IPS-18a (cell line): Measurements from ENCODE around the gene SNORC.

ENCODE experiments used
- H3K27ac ChIP-seq: one replicate; pipeline ENCODE4 v1.5.1; 2013; ENCODE audit warnings: low read length
- H3K27me3 ChIP-seq: one replicate; pipeline ENCODE4 v1.6.1; 2013; ENCODE audit warnings: mild to moderate bottlenecking, low read length; ENCODE audit not compliant: control insufficient read depth, insufficient read depth
- H3K36me3 ChIP-seq: one replicate; pipeline ENCODE4 v1.6.1; 2013; ENCODE audit warnings: low read depth, low read length; ENCODE audit not compliant: control insufficient read depth
- H3K4me1 ChIP-seq: one replicate; pipeline ENCODE4 v1.6.1; 2013; ENCODE audit warnings: low read depth, low read length; ENCODE audit not compliant: control insufficient read depth
- H3K4me3 ChIP-seq: one replicate; pipeline ENCODE4 v1.5.1; 2013; ENCODE audit warnings: low read length
- H3K9ac ChIP-seq: one replicate; pipeline ENCODE4 v1.6.1; 2013; ENCODE audit warnings: mild to moderate bottlenecking, low read length, moderate library complexity
- H3K9me3 ChIP-seq: one replicate; pipeline ENCODE4 v1.6.1; 2013; ENCODE audit warnings: low read depth, low read length; ENCODE audit not compliant: control insufficient read depth

SNORC gene

GRCh38 chr2:232891621-232892071, 21.6 kb downstream of the SNORC start:
- H3K27ac ChIP-seq: no peak overlapping the region
- no peaks in the 10 kb centered on the region for H3K9me3 ChIP-seq
- H3K36me3 ChIP-seq: no peaks in the 10 kb centered on the region
- peaks cover 5% of the 10 kb centered on the region for H3K4me1 ChIP-seq
- no peaks in the 10 kb centered on the region for H3K27me3 ChIP-seq
- no peak overlapping the region for H3K9ac ChIP-seq
- no peak overlapping the region for H3K4me3 ChIP-seq

GRCh38 chr2:232892221-232892620, 22.2 kb downstream of the SNORC start:
- Histone ChIP-seq H3K4me1 (peaks cover 5% of the 10 kb centered on the region), H3K9ac (no peak overlapping the region), H3K9me3 (no peaks in the 10 kb centered on the region), H3K4me3 (no peak overlapping the region), H3K36me3 (no peaks in the 10 kb centered on the region), H3K27me3 (no peaks in the 10 kb centered on the region), H3K27ac (no peak overlapping the region)

GRCh38 chr2:232892843-232893242, 22.8 kb downstream of the SNORC start:
- H3K9ac ChIP-seq: no peak overlapping the region
- no peaks in the 10 kb centered on the region for H3K27me3 ChIP-seq
- H3K4me1 ChIP-seq: peaks cover 5% of the 10 kb centered on the region
- H3K9me3 ChIP-seq: no peaks in the 10 kb centered on the region
- H3K36me3 ChIP-seq: no peaks in the 10 kb centered on the region
- H3K4me3 ChIP-seq: no peak overlapping the region
- H3K27ac ChIP-seq: no peak overlapping the region

- H3K9ac ChIP-seq: no peak overlapping the region
- H3K27me3 ChIP-seq: no peaks in the 10 kb centered on the region
- no peaks in the 10 kb centered on the region for H3K9me3 ChIP-seq
- H3K27ac ChIP-seq: no peak overlapping the region
- H3K4me1 ChIP-seq: peaks cover 5% of the 10 kb centered on the region
- H3K4me3 ChIP-seq: no peak overlapping the region
- no peaks in the 10 kb centered on the region for H3K36me3 ChIP-seq
Observed at GRCh38 chr2:232893834-232894233, 23.8 kb downstream of the SNORC start.

- Histone ChIP-seq H3K9ac (no peak overlapping the region), H3K36me3 (no peaks in the 10 kb centered on the region), H3K27ac (no peak overlapping the region), H3K9me3 (no peaks in the 10 kb centered on the region), H3K4me1 (peaks cover 5% of the 10 kb centered on the region), H3K27me3 (no peaks in the 10 kb centered on the region), H3K4me3 (no peak overlapping the region)
Observed at GRCh38 chr2:232894251-232894650, 24.2 kb downstream of the SNORC start.

- H3K4me3 ChIP-seq: no peak overlapping the region
- H3K27me3 ChIP-seq: no peaks in the 10 kb centered on the region
- H3K9ac ChIP-seq: no peak overlapping the region
- H3K9me3 ChIP-seq: no peaks in the 10 kb centered on the region
- H3K27ac ChIP-seq: no peak overlapping the region
- peaks cover 5% of the 10 kb centered on the region for H3K4me1 ChIP-seq
- H3K36me3 ChIP-seq: no peaks in the 10 kb centered on the region
Observed at GRCh38 chr2:232894746-232895145, 24.7 kb downstream of the SNORC start.

GRCh38 chr2:232896111-232896510, 26.0 kb downstream of the SNORC start:
- Histone ChIP-seq H3K27me3 (no peaks in the 10 kb centered on the region), H3K4me1 (peaks cover 3% of the 10 kb centered on the region), H3K36me3 (no peaks in the 10 kb centered on the region), H3K27ac (no peak overlapping the region), H3K9me3 (no peaks in the 10 kb centered on the region), H3K9ac (no peak overlapping the region), H3K4me3 (no peak overlapping the region)

GRCh38 chr2:232896720-232897597, 26.9 kb downstream of the SNORC start:
- Histone ChIP-seq H3K4me1 (peaks cover 9% of the 10 kb centered on the region), H3K9me3 (no peaks in the 10 kb centered on the region), H3K27me3 (peaks cover 8% of the 10 kb centered on the region), H3K4me3 (no peak overlapping the region), H3K36me3 (no peaks in the 10 kb centered on the region), H3K9ac (no peak overlapping the region), H3K27ac (no peak overlapping the region)

- H3K4me3 ChIP-seq: no peak overlapping the region
- peaks cover 12% of the 10 kb centered on the region for H3K27me3 ChIP-seq
- no peak overlapping the region for H3K9ac ChIP-seq
- H3K9me3 ChIP-seq: no peaks in the 10 kb centered on the region
- no peak overlapping the region for H3K27ac ChIP-seq
- H3K4me1 ChIP-seq: peaks cover 9% of the 10 kb centered on the region
- H3K36me3 ChIP-seq: no peaks in the 10 kb centered on the region
Observed at GRCh38 chr2:232897598-232898408, 27.7 kb downstream of the SNORC start.

GRCh38 chr2:232898592-232899543, 28.8 kb downstream of the SNORC start:
- H3K27ac ChIP-seq: no peak overlapping the region
- H3K4me3 ChIP-seq: no peak overlapping the region

More at GRCh38 chr2:232898592-232899543, 28.8 kb downstream of the SNORC start:
- Histone ChIP-seq H3K27me3 (peaks cover 12% of the 10 kb centered on the region), H3K36me3 (no peaks in the 10 kb centered on the region), H3K4me1 (peaks cover 9% of the 10 kb centered on the region), H3K9me3 (no peaks in the 10 kb centered on the region), H3K9ac (no peak overlapping the region)
